Sigmoid colon (tissue), 4 donors: ENCODE results near the gene PACS1.

Experiments used
- EP300 ChIP-seq, 4 donors: sonication (generic); formaldehyde crosslinking; IDR thresholded peaks; one replicate each; pipeline ENCODE4 v1.6.1; 2017; ENCODE audit warnings: antibody characterized with exemption in 4 of 4
- POLR2A ChIP-seq, 2 donors: fragments of 450-650 bp; IDR thresholded peaks; one replicate each; pipeline ENCODE4 v1.6.1; 2016; ENCODE audit warnings: antibody characterized with exemption in 2 of 2, mild to moderate bottlenecking in 2 of 2, moderate library complexity in 2 of 2
- POLR2AphosphoS5 ChIP-seq, 4 donors: sonication (generic); formaldehyde crosslinking; IDR thresholded peaks; one replicate each; pipeline ENCODE4 v1.6.1; 2017; ENCODE audit warnings: antibody characterized with exemption in 4 of 4
- TF ChIP-seq, protein P1 (sequence below), 4 experiments: fragments of 450-650 bp in 3 of 4; fragments of 200-600 bp in 1 of 4; IDR thresholded peaks; one replicate each; pipeline ENCODE4 v1.5.1; 2016 to 2019; ENCODE audit warnings: antibody characterized with exemption in 4 of 4, mild to moderate bottlenecking in 3 of 4, moderate library complexity in 2 of 4

DNA sequence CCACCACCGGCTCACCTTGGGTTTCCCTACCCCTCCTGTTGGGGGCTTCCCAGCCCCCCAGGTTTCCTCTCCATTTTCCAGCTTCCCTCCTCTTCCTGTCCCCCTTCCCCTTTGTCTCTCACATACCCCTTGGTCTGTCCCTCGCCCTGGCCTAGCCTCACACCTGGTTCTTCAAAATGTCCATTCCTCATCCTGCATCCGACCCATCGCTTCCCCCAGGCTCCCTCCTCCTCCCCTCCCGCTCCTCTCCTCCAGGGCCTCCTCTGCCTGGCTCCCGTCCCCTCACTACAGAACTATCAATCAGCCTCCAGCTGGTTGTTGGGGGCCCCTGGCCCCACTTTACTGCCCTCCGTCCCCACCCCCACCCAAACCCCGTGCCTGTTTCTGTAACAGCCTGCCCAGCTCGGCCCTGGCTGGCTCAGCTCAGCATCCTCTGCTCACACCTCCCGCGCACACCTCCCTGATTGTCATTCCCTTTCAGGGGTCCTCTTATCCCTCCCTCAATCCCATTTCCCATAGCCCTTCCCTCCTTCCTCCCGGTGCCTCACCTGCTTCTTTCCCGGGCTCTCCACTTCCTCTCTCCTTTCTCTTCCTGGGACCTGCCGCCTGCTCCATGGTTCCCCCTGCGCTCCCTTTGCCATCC is 209.1 kb downstream of the PACS1 start:
- TF ChIP-seq POLR2AphosphoS5 (IDR thresholded peaks at IDR 0.05) (no peak), POLR2A (IDR thresholded peaks at IDR 0.05) (no peak), EP300 (IDR thresholded peaks at IDR 0.05) (no peak)
- TF ChIP-seq, protein P1, sequence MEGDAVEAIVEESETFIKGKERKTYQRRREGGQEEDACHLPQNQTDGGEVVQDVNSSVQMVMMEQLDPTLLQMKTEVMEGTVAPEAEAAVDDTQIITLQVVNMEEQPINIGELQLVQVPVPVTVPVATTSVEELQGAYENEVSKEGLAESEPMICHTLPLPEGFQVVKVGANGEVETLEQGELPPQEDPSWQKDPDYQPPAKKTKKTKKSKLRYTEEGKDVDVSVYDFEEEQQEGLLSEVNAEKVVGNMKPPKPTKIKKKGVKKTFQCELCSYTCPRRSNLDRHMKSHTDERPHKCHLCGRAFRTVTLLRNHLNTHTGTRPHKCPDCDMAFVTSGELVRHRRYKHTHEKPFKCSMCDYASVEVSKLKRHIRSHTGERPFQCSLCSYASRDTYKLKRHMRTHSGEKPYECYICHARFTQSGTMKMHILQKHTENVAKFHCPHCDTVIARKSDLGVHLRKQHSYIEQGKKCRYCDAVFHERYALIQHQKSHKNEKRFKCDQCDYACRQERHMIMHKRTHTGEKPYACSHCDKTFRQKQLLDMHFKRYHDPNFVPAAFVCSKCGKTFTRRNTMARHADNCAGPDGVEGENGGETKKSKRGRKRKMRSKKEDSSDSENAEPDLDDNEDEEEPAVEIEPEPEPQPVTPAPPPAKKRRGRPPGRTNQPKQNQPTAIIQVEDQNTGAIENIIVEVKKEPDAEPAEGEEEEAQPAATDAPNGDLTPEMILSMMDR (IDR thresholded peaks at IDR 0.05) = no peak
